Smooth muscle cell (in vitro differentiated cells): ENCODE results near the gene ZFHX3. TPM values are rescaled to one million over a fixed set of nuclear protein-coding genes. Genes with fewer than 3 reads are reported as not detected.

Source experiments
- DNase-seq: peaks from one replicate; lab custom pipeline; 2025; ENCODE audit not compliant: unreplicated experiment; lab: John Stamatoyannopoulos, UW
- H2AFZ ChIP-seq: fragments of 200-600 bp; sonication (generic); 2 replicates; pipeline ENCODE4 v1.6.0; 2016; ENCODE audit warnings: antibody characterized with exemption, low read depth, mild to moderate bottlenecking
- H3F3A ChIP-seq: fragments of 200-600 bp; sonication (generic); 2 replicates; pipeline ENCODE4 v1.6.0; 2017; ENCODE audit warnings: antibody characterized with exemption, low read depth
- H3K27ac ChIP-seq: fragments of 200-600 bp; sonication (generic); 2 replicates; pipeline ENCODE4 v1.5.1; 2016; ENCODE audit warnings: low read depth, mild to moderate bottlenecking
- H3K27me3 ChIP-seq: fragments of 200-600 bp; sonication (generic); 2 replicates; pipeline ENCODE4 v1.6.1; 2016; ENCODE audit warnings: low read depth, mild to moderate bottlenecking
- H3K36me3 ChIP-seq: fragments of 200-600 bp; sonication (generic); 2 replicates; pipeline ENCODE4 v1.5.1; 2016; ENCODE audit warnings: low read depth
- H3K4me1 ChIP-seq: fragments of 200-600 bp; sonication (generic); 2 replicates; pipeline ENCODE4 v1.5.1; 2016; ENCODE audit warnings: low read depth
- H3K4me2 ChIP-seq: fragments of 200-600 bp; sonication (generic); 2 replicates; pipeline ENCODE4 v1.6.0; 2016; ENCODE audit warnings: mild to moderate bottlenecking
- H3K4me3 ChIP-seq: fragments of 200-600 bp; sonication (generic); 2 replicates; pipeline ENCODE4 v1.5.1; 2016; ENCODE audit warnings: mild to moderate bottlenecking
- H3K79me2 ChIP-seq: fragments of 200-600 bp; sonication (generic); 2 replicates; pipeline ENCODE4 v1.6.0; 2016; ENCODE audit warnings: low read depth, mild to moderate bottlenecking
- H3K9ac ChIP-seq: fragments of 200-600 bp; sonication (generic); 2 replicates; pipeline ENCODE4 v1.6.0; 2016; ENCODE audit warnings: low read depth
- H3K9me3 ChIP-seq: fragments of 200-600 bp; sonication (generic); replicated peaks from 2 replicates; pipeline ENCODE4 v1.5.1; 2016; ENCODE audit warnings: low read depth
- H4K20me1 ChIP-seq: fragments of 200-600 bp; sonication (generic); 2 replicates; pipeline ENCODE4 v1.6.0; 2016; ENCODE audit warnings: low read depth
- CTCF ChIP-seq: fragments of 200-600 bp; sonication (generic); IDR thresholded peaks from 2 replicates; pipeline ENCODE4 v1.5.1; 2017; ENCODE audit warnings: borderline replicate concordance, mild to moderate bottlenecking, antibody characterized with exemption; ENCODE audit not compliant: insufficient read depth, poor library complexity, severe bottlenecking
- WGBS: methylation state at CpG from one replicate; pipeline ENCODE4 v1.1.7; 2016; ENCODE audit warnings: low lambda C conversion rate; 5-methylcytosine and 5-hydroxymethylcytosine counted together
- polyA plus RNA-seq: library from polyadenylated mRNA; unstranded; fragments of >200 nt; fragmentation: Nextera tagmentation; extraction: Ambion mirVana; gene quantifications from 2 replicates; pipeline ENCODE4 v1.2.1, GENCODE V29; 2016
- total RNA-seq: library from RNA; depleted of rRNA; stranded (reverse); fragments of >200 nt; gene quantifications from 2 replicates; pipeline ENCODE4 v1.2.3, GENCODE V29; 2014

The ZFHX3 gene
- total and polyA plus RNA-seq, 2 experiments from 2014 or later, result 3.1 to 9.8 TPM

GRCh38 chr16:72924537-72924926 lies 123.4 kb downstream of the ZFHX3 start:
- TF ChIP-seq CTCF, result no peak
- H3K36me3 ChIP-seq, result no peaks in the 10 kb centered on the region
- 98% methylated on average over 9 of the region's 9 CpGs for WGBS
- no peak overlapping the region for H3K4me3 ChIP-seq
- H3K4me1 ChIP-seq, result no peaks in the 10 kb centered on the region
- H3K9me3 ChIP-seq, result no peaks in the 10 kb centered on the region
- H3F3A ChIP-seq, result no peaks in the 10 kb centered on the region
- no peak overlapping the region for H3K9ac ChIP-seq
- peaks cover 29% of the 10 kb centered on the region for H3K79me2 ChIP-seq
- no peak for DNase-seq
- no peak overlapping the region for H3K27ac ChIP-seq
- H3K27me3 ChIP-seq, result no peaks in the 10 kb centered on the region
- peaks cover 93% of the 10 kb centered on the region for H4K20me1 ChIP-seq
- no peak overlapping the region for H2AFZ ChIP-seq
- no peak overlapping the region for H3K4me2 ChIP-seq

- Histone ChIP-seq H3K9ac (no peak overlapping the region), H3F3A (no peaks in the 10 kb centered on the region), H3K4me1 (no peaks in the 10 kb centered on the region), H3K36me3 (no peaks in the 10 kb centered on the region), H2AFZ (no peak overlapping the region), H3K4me2 (no peak overlapping the region), H3K4me3 (no peak overlapping the region), H3K9me3 (no peaks in the 10 kb centered on the region), H3K79me2 (peaks cover 26% of the 10 kb centered on the region), H3K27me3 (no peaks in the 10 kb centered on the region), H4K20me1 (peaks cover 85% of the 10 kb centered on the region), H3K27ac (no peak overlapping the region)
- 88% methylated on average over 11 of the region's 11 CpGs for WGBS
- DNase-seq, result no peak
- TF ChIP-seq CTCF, result no peak
Observed at GRCh38 chr16:72923757-72924156, 124.2 kb downstream of the ZFHX3 start.

- Histone ChIP-seq H3K9me3 (no peaks in the 10 kb centered on the region), H3K4me1 (no peaks in the 10 kb centered on the region), H4K20me1 (peaks cover 77% of the 10 kb centered on the region), H3K4me3 (no peak overlapping the region), H3K27me3 (no peaks in the 10 kb centered on the region), H3K4me2 (no peak overlapping the region), H3F3A (no peaks in the 10 kb centered on the region), H2AFZ (no peak overlapping the region), H3K27ac (no peak overlapping the region), H3K9ac (no peak overlapping the region), H3K79me2 (peaks cover 25% of the 10 kb centered on the region), H3K36me3 (no peaks in the 10 kb centered on the region)
- 34% methylated on average over 3 of the region's 3 CpGs for WGBS
- no peak for TF ChIP-seq CTCF
- DNase-seq, result no peak
Observed at GRCh38 chr16:72922714-72923113, 125.2 kb downstream of the ZFHX3 start.

GRCh38 chr16:72921620-72922019 lies 126.3 kb downstream of the ZFHX3 start:
- no peak for DNase-seq
- no peak for TF ChIP-seq CTCF
- no peak overlapping the region for H2AFZ ChIP-seq
- no peaks in the 10 kb centered on the region for H3K9me3 ChIP-seq
- H3K27me3 ChIP-seq, result no peaks in the 10 kb centered on the region
- no peak overlapping the region for H3K27ac ChIP-seq
- 88% methylated on average over 14 of the region's 15 CpGs for WGBS
- H3K4me1 ChIP-seq, result no peaks in the 10 kb centered on the region
- no peak overlapping the region for H3K9ac ChIP-seq
- H3F3A ChIP-seq, result no peaks in the 10 kb centered on the region
- peaks cover 75% of the 10 kb centered on the region for H4K20me1 ChIP-seq
- no peaks in the 10 kb centered on the region for H3K36me3 ChIP-seq
- H3K4me2 ChIP-seq, result no peak overlapping the region
- no peak overlapping the region for H3K4me3 ChIP-seq
- H3K79me2 ChIP-seq, result peaks cover 21% of the 10 kb centered on the region
